A549 treated with AZD9567 at 1 μM for 4 hours (cell line): ENCODE data around the gene SSNA1. TPM values are rescaled to one million over a fixed set of nuclear protein-coding genes. Genes with fewer than 3 reads are reported as not detected.

Experiments used
- total RNA-seq: library from RNA; stranded (reverse); fragments of 200-300 nt; extraction: Qiagen RNA extraction; gene quantifications from 5 replicates; pipeline ENCODE4 v1.2.3, GENCODE V29; 2022; ENCODE audit not compliant: insufficient read depth

The SSNA1 gene, protein sequence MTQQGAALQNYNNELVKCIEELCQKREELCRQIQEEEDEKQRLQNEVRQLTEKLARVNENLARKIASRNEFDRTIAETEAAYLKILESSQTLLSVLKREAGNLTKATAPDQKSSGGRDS
- 119 to 158 TPM (median 150 TPM) in 5 replicates for total RNA-seq

DNA sequence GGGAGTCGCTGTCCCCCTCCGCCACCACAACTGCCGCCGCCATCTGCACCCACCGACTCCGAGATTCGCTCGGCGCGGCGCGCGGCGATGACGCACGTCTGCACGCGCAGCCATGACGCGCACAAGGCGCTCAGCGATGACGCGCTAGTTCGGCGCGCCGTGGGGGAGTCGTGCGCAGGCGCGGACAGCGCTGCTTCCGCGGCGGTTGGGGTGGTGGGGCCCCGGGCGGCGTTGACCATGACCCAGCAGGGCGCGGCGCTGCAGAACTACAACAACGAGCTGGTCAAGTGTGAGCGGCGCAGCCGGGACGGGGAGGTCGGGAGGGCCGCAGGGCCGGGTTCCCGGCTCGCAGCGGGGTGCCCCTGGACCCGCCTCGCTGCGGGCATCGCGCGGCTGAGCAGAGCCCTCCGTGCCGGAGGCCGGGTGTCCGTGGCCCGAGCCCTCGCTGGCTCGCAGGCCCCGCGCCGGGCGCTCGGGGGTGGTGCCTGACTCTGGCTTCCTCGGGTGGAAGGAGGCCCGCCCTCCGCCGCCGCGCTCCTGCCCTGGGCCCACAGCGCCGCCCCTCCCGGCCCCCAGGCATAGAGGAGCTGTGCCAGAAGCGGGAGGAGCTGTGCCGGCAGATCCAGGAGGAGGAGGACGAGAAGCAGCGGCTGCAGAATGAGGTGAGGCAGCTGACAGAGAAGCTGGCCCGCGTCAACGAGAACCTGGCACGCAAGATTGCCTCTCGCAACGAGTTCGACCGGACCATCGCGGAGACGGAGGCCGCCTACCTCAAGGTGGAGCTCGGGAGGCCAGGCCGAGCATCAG, at the start of gene SSNA1, which contains the start of gene ANAPC2:
SSNA1 (plus strand) TSS at position 187 of the 807 bp plus-strand sequence; CDS start at position 238, 51 bp downstream.
ANAPC2 (minus strand) TSS at position 71 of the 807 bp plus-strand sequence; CDS start at position 43, 28 bp downstream.

DNA sequence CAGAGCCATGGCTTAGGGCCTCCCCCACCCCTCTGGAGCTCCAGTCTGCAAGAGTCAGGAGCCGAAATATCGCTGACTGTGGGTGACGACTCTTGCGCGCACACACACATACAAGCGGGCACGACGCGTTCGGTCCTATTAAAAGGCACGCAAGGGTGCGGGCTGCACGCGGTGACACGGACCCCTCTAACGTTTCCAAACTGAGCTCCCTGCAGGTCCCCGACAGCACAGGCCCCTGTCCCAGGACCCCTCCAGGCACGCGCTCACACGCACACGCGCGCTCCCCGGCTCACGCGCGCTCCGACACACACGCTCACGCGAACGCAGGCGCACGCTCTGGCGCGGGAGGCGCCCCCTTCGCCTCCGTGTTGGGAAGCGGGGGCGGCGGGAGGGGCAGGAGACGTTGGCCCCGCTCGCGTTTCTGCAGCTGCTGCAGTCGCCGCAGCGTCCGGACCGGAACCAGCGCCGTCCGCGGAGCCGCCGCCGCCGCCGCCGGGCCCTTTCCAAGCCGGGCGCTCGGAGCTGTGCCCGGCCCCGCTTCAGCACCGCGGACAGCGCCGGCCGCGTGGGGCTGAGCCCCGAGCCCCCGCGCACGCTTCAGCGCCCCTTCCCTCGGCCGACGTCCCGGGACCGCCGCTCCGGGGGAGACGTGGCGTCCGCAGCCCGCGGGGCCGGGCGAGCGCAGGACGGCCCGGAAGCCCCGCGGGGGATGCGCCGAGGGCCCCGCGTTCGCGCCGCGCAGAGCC, 49.6 kb upstream of the SSNA1 start, which contains the start of gene GRIN1:
GRIN1 (plus strand) TSS at position 433 of the 746 bp plus-strand sequence. CDS start 333 bp downstream, outside the sequence.

DNA sequence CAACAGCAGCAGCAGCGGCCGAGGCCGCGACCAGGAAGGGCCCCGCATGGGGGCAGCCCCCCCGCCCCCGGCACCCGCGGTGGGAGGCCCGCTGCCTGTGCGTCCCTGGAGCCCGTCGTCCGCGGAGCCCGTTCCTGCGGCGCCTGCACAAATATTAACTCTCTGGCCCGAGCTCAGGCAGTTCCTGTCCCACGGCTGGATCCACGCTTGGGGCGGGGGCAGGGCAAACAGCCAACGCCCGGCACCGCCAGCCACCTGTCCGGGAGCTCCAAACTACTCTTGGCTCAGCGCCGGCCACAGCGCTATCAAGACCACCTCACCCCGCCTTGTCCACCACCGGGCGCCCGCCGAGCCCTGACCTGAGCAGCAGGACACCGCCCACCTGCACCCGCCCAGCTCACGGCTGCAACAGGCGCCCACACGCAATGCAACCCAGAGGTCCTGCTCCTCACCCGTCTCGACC, 18.5 kb upstream of the SSNA1 start, which contains the start of gene LRRC26:
LRRC26 (minus strand) TSS at position 156 of the 463 bp plus-strand sequence; CDS start at position 48, 108 bp downstream.

DNA sequence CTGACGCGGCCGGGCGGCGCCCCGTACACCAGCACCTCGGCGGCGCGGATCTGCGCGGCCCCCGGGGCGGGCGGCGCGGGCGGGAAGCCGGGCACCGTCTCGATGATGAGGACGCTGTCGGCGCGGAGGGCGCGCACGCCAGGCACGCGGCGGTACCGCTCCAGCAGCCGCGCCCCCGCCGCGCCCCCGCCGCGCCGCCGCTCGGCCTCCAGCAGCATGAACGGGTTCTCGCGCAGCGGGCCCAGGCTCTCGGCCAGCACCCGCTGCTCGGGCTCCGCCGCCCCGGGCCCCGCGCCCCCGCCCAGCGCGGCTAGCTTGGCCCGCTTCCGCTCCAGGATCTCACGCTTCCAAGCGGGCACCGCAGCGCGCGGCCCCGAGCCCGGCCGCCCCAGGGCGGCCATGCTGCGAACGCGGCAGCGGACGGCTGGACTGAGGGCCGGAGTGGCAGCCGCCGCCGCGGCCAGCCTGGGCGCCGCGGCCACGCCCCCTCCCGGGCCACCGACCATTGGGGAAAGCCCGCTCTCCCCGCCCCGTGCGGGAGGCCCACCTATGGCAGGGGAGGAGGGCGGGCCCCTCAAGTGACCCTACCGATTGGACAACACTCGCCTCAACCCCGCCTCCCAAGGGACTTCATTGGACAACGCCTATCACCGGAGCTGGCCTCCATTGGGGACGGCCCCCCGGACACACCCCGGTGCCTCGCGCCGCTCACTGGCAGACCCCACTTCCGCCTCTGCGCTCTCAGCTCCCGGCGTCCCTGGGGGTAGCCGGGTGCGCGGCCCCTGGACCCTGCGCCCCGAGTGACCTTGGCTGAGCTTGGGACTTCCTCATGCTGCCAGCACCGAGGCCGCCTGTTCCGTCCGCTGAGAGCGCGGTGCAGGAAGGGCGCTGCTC, 12.1 kb downstream of the SSNA1 start, which contains the start of gene TPRN:
TPRN (minus strand) TSS at position 431 of the 894 bp plus-strand sequence; CDS start at position 401, 30 bp downstream.

DNA sequence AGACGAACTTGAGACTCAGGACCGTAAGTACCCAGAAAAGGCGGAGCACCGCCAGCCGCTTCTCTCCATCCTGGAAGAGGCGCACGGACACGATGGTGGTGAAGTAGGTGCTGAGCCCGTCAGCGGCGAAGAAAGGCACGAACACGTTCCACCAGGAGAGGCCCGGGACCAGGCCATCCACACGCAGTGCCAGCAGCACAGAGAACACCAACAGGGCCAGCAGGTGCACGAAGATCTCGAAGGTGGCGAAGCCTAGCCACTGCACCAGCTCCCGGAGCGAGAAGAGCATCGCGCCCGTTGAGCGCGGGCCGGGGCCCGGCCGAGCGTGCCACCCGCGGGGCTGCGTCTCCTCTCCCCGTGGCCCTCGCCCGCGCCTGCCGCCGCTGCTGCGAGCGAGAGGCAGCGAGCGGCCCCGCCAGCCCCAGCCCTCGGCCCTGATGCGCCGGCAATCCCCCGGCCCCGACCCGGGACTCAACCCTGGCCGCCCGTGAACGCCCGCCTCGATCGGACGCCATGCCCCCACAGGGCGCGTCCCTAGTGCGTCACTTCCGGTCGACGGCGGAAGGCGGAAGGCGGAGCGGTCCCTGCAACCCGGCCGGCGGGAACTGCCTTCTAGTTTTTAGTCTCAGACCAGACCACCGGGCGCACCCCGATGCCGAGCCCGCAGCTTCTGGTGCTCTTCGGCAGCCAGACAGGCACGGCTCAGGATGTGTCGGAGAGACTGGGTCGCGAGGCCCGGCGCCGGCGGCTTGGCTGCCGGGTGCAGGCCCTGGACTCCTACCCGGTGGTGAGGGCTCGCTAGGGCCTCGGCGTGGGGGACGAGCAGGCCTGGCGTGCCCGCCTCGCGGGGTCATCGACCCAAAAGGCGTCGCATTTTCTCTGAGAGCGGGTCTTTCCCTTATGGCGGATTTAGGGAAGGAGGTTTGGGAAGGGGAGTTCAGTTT, 16.9 kb downstream of the SSNA1 start, which contains the start of the genes NDOR1 and TMEM203:
NDOR1 (plus strand) TSS at position 575 of the 944 bp plus-strand sequence; CDS start at position 653, 78 bp downstream.
TMEM203 (minus strand) TSS at position 523 of the 944 bp plus-strand sequence; CDS start at position 289, 234 bp downstream.

DNA sequence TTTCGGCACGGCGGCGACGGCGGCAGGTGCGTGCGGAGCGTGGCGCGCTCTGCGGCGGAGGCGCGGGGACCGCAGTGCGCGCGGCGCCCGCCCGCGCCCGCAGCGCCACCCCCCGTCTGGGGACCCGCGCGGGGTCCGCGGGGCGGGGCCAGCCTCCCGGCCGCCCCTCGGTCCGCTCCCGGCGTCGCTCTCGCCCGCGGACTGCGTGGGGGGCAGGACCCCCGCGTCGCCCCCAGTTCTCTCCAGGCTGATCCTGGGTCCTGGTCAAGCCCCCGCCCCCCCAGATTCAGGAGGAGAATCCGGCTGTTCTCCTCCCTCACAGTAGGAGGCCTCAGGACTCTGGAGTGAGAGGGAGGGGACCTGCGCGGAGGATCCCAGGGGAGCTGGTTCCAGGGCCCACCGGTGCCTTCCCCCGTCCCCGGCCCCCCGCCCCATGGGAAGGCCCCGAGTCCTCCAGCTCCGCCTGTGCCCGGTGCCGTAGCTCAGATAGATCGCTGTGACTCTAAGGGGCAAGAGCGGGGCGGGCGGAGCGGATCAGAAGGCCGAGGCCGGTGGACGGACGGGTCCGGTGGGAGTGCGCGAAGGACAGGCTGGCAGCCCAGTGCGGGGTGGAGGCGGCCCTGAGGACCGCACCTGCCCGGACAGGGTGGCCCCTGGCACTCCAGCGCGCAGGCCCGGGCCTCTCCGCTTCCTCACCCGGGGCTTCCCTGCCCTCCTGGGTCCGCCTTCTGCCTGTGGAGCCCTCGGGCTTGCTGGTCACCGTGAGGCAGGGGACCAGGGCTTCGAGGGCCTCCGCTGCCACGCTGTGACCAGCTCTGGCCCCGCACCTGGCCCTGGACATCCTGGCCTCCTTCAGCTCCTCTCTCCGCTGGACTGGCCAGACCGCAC, 34.0 kb downstream of the SSNA1 start, which contains the start of gene RNF208:
RNF208 (minus strand) TSS at position 51 of the 888 bp plus-strand sequence. CDS start 1,028 bp downstream, outside the sequence.

DNA sequence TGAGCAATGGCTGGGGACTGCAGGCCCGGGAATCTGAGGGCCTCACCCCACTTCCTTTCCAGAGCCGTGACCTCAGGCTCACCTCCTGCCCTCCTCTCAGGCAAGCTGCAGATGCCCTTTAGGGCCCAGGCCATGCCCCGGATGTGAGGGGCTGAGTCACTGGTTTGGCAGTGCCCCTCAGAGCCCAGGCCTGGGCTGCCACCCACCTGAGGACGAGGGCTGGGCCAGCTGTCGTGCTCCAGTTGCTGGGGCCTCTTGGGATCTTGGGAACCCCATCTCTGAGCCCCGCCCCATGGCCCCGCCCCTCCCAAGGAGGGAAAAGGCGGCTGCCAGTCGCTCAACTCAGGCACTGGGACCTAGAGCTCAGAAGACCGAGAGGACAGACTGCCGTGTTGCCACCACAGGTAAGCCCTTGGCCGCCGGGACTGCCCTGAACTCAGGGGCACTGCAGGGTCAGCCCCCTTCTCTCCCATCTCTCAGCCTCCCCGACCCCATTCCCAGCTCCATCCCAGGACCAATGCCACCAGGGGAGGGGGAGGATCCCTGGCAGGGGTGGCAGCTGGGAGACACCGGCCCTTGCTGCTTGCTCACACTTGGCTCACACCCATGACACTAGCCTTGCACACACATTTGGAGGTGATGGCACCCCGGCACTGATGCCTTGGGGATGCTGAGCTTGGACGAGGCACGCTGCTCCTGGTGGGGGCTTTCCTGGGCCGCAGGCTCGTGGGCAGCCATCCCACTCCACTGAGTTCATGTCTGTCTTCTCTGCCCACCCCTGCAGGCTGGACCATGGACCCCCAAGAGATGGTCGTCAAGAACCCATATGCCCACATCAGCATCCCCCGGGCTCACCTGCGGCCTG, 36.6 kb downstream of the SSNA1 start, which contains the start of gene CYSRT1:
CYSRT1 (plus strand) TSS at position 345 of the 865 bp plus-strand sequence; CDS start at position 793, 448 bp downstream.

DNA sequence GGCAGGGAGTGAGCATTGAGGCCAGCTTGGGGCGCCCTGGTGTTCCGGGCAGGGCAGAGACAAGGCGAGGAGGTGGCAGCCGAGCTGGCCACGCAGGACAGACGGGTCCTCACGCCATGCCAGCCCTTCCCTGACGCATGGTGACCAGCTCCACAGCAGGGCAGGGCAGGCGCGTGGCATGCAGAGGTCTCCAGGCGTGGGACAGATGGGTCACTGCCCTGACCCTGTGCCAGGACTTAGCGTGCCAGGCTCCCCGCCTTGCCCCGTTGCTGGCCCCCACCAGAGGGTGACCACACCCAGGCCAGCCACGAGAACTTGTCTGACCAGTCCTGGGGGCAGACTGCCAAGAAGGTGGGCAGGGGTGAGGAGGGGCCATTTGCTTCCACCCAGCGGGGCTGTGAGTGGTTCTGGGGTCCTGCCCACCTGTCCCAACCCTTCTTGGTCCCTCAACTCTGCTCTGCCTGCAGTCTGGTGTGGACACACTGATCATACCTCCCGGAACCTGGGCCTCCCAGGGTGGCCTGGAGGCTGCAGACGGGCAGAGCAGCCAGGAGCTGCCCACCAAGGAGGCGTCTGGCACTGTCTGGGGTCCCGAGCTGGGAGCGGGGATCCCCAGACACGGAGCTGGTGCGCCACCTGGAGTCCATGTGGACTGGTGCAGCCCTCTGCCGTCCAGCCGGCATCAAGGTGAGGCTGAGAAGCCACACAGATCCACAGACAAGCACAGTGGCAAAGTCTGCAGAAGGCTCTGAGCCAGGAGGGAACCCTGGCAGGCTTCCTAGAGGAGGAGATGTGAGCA, 38.8 kb downstream of the SSNA1 start, which contains the start of gene RNF224:
RNF224 (plus strand) TSS at position 449 of the 799 bp plus-strand sequence. CDS start 834 bp downstream, outside the sequence.

DNA sequence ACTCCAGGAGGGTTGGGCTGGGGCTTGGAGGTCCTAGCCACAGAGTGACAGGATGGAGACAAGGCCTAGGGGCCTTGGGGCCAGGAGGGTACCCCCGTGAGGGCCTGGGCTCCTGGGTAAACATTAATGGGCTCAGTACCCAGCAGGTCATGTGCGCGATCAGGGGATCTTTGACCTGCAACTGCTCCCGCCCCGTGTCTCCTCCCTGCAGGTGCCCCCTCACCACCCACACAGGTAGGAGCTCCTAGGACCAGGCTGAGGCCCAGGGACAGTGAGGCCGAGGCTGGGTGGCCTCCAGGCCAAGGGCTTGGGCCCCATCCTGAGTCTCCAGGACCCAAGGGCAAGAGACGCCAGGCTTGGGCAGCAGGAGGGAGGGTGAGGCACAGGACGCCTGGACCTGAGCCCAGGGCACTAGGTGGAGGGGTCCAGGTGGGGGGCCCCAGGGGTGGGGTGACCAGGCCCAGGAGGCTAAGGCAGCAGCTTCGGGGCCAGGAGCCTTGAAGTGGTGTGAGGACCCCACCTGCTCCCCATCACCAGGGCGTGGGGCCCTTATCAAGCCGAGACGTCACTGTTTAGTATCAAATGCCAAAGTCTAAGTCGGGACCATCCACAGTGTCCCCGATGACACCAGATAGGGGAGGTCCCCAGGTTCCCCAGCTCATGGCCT, 42.4 kb downstream of the SSNA1 start, which contains the start of gene SLC34A3:
SLC34A3 (plus strand) TSS at position 197 of the 667 bp plus-strand sequence. CDS start 802 bp downstream, outside the sequence.

Other genes with a start within 250 kb of the SSNA1 start
- 62.3 to 108 TPM (median 104 TPM) in 5 replicates for gene FBXW5, start 243.9 kb upstream of the SSNA1 start, total RNA-seq
- gene C8G, start 243.4 kb upstream of the SSNA1 start, total RNA-seq, result 1.0 to 1.7 TPM (median 1.3 TPM) in 4 of 5 replicates, not detected in the other
- gene LCN12, start 236.4 kb upstream of the SSNA1 start, total RNA-seq, result 1.3 to 2.0 TPM (median 1.6 TPM) in 4 of 5 replicates, not detected in the other
- 0.14 to 0.73 TPM (median 0.66 TPM) in 4 of 5 replicates, not detected in the other for gene PTGDS, start 211.2 kb upstream of the SSNA1 start, total RNA-seq
- gene LCNL1, start 205.7 kb upstream of the SSNA1 start, total RNA-seq, result 0.02 to 0.14 TPM (median 0.10 TPM) in 4 of 5 replicates, not detected in the other
- gene PAXX, start 196.3 kb upstream of the SSNA1 start, total RNA-seq, result 24.8 to 86.1 TPM (median 80.8 TPM) in 5 replicates
- 4.0 to 4.9 TPM (median 4.4 TPM) in 4 of 5 replicates, not detected in the other for gene CLIC3, start 192.1 kb upstream of the SSNA1 start, total RNA-seq
- gene ABCA2, start 160.4 kb upstream of the SSNA1 start, total RNA-seq, result 20.0 to 29.5 TPM (median 27.5 TPM) in 5 replicates
- gene FUT7, start 156.6 kb upstream of the SSNA1 start, total RNA-seq, result 0.03 to 0.09 TPM (median 0.03 TPM) in 4 of 5 replicates, not detected in the other
- gene NPDC1, start 142.5 kb upstream of the SSNA1 start, total RNA-seq, result 49.4 to 88.3 TPM (median 87.7 TPM) in 5 replicates
- gene ENTPD2, start 134.6 kb upstream of the SSNA1 start, total RNA-seq, result 1.4 to 3.0 TPM (median 2.6 TPM) in 5 replicates
- 14.9 to 28.4 TPM (median 24.6 TPM) in 5 replicates for gene SAPCD2, start 118.1 kb upstream of the SSNA1 start, total RNA-seq
- gene UAP1L1, start 111.2 kb upstream of the SSNA1 start, total RNA-seq, result 9.8 to 16.4 TPM (median 11.7 TPM) in 5 replicates
- 40.8 to 56.5 TPM (median 52.7 TPM) in 5 replicates for gene MAN1B1, start 101.7 kb upstream of the SSNA1 start, total RNA-seq
- gene DPP7, start 73.9 kb upstream of the SSNA1 start, total RNA-seq, result 65.1 to 122 TPM (median 115 TPM) in 5 replicates
- gene GRIN1, start 49.5 kb upstream of the SSNA1 start, total RNA-seq, result 0.19 to 0.95 TPM (median 0.29 TPM) in 4 of 5 replicates, not detected in the other
- gene LRRC26, start 18.6 kb upstream of the SSNA1 start, total RNA-seq, result 0.99 to 1.8 TPM (median 1.3 TPM) in 4 of 5 replicates, not detected in the other
- gene TMEM210, start 16.6 kb upstream of the SSNA1 start, total RNA-seq, result not detected in 5 replicates
- gene ANAPC2, start 116 bp upstream of the SSNA1 start, total RNA-seq, result 23.3 to 39.2 TPM (median 38.3 TPM) in 5 replicates
- gene TPRN, start 12.1 kb downstream of the SSNA1 start, total RNA-seq, result 9.3 to 14.1 TPM (median 12.9 TPM) in 5 replicates
- gene TMEM203, start 17.0 kb downstream of the SSNA1 start, total RNA-seq, result 32.0 to 48.4 TPM (median 46.4 TPM) in 5 replicates
- gene NDOR1, start 17.0 kb downstream of the SSNA1 start, total RNA-seq, result 10.9 to 20.2 TPM (median 20.0 TPM) in 5 replicates
- 1.7 to 2.3 TPM (median 1.8 TPM) in 4 of 5 replicates, not detected in the other for gene RNF208, start 33.6 kb downstream of the SSNA1 start, total RNA-seq
- 1.7 to 4.2 TPM (median 3.2 TPM) in 5 replicates for gene CYSRT1, start 36.5 kb downstream of the SSNA1 start, total RNA-seq
- 0.17 to 0.29 TPM (median 0.22 TPM) in 4 of 5 replicates, not detected in the other for gene RNF224, start 38.8 kb downstream of the SSNA1 start, total RNA-seq
- gene SLC34A3, start 42.2 kb downstream of the SSNA1 start, total RNA-seq, result 0.06 to 0.14 TPM (median 0.10 TPM) in 4 of 5 replicates, not detected in the other
- 802 to 950 TPM (median 862 TPM) in 5 replicates for gene TUBB4B, start 52.6 kb downstream of the SSNA1 start, total RNA-seq
- not detected in 5 replicates for gene STPG3, start 62.6 kb downstream of the SSNA1 start, total RNA-seq
- 48.5 to 62.6 TPM (median 57.4 TPM) in 5 replicates for gene NELFB, start 66.7 kb downstream of the SSNA1 start, total RNA-seq
- gene TOR4A, start 89.0 kb downstream of the SSNA1 start, total RNA-seq, result 15.9 to 26.2 TPM (median 25.4 TPM) in 5 replicates
- gene NRARP, start 113.6 kb downstream of the SSNA1 start, total RNA-seq, result 3.9 to 6.3 TPM (median 4.6 TPM) in 5 replicates
- 5.9 to 7.2 TPM (median 6.7 TPM) in 5 replicates for gene EXD3, start 234.5 kb downstream of the SSNA1 start, total RNA-seq
- 1.3 to 2.0 TPM (median 1.9 TPM) in 4 of 5 replicates, not detected in the other for gene NOXA1, start 234.7 kb downstream of the SSNA1 start, total RNA-seq